Measurements from ENCODE around the gene SMURF1. TPM values are rescaled to one million over a fixed set of nuclear protein-coding genes. Genes with fewer than 3 reads are reported as not detected.

SMURF1 gene
- total and polyA plus RNA-seq, 2 of the 4 experiments (the other 2 are of a cell fraction), result 13.4 to 20.3 TPM

GRCh38 chr7:98993024-98993897, 150.6 kb downstream of the SMURF1 start (continued):
- no peak for TF ChIP-seq RFX5 (IDR thresholded peaks at IDR 0.05; ENCODE audit: low read depth, low read length)
- TF ChIP-seq SMC3 (IDR thresholded peaks at IDR 0.05; ENCODE audit: low read depth, low read length), result no peak

- no peak for ATAC-seq (ENCODE audit: low read depth)
- Histone ChIP-seq H3K4me1 (ENCODE audit: control insufficient read depth, insufficient read depth, low read length) (no peaks in the 10 kb centered on the region), H3K9me3 (ENCODE audit: control insufficient read depth, insufficient read depth, low read length) (no peaks in the 10 kb centered on the region), H3K27ac (ENCODE audit: insufficient read depth, low read length) (no peak overlapping the region), H3K9me1 (ENCODE audit: insufficient read depth, low read length) (peaks cover 2% of the 10 kb centered on the region; the same call in 1 of the 2 replicates), H3K23ac (ENCODE audit: low read depth, low read length) (no peak overlapping the region), H4K8ac (ENCODE audit: low read depth in 2 of 2, low read length in 2 of 2) (no peak overlapping the region), H2BK20ac (ENCODE audit: low read depth, low read length) (no peak overlapping the region), H2BK120ac (ENCODE audit: low read depth, low read length) (no peak overlapping the region), H3K27me3 (ENCODE audit: control insufficient read depth, insufficient read depth, low read length) (no peaks in the 10 kb centered on the region), H3K4me3 (ENCODE audit: insufficient read depth, low read depth, low read length) (no peak overlapping the region), H3K14ac (replicated peaks; ENCODE audit: low read depth, low read length) (no peak overlapping the region), H4K5ac (ENCODE audit: low read depth, low read length) (no peak overlapping the region), H3K56ac (ENCODE audit: extremely low read depth, insufficient read depth, low read length) (no peak overlapping the region), H2AFZ (replicated peaks; ENCODE audit: low read length, poor library complexity) (no peak overlapping the region), H3K4ac (ENCODE audit: low read depth, low read length) (no peak overlapping the region), H3K9ac (ENCODE audit: low read depth, low read length) (no peak overlapping the region), H4K20me1 (ENCODE audit: insufficient read depth, low read length) (no peaks in the 10 kb centered on the region), H2AK9ac (replicated peaks; ENCODE audit: low read depth, low read length, poor library complexity) (no peak overlapping the region), H2AK5ac (ENCODE audit: low read depth, low read length) (no peak overlapping the region), H3K36me3 (ENCODE audit: control insufficient read depth, insufficient read depth, low read length) (peaks cover 77% of the 10 kb centered on the region), H2BK5ac (ENCODE audit: low read depth, low read length, poor library complexity, severe bottlenecking) (no peak overlapping the region), H3K79me1 (ENCODE audit: low read depth in 1 of 2, low read length in 2 of 2) (peaks cover 3 to 9% of the 10 kb centered on the region in 2 experiments; a peak in 3 of 4 replicates), H3K4me2 (ENCODE audit: low read depth, low read length) (no peak overlapping the region), H4K91ac (ENCODE audit: insufficient read depth, low read depth, low read length) (no peak overlapping the region), H2BK15ac (ENCODE audit: low read depth, low read length) (no peak overlapping the region), H3K18ac (ENCODE audit: low read depth, low read length) (no peak overlapping the region)
- POLR2A ChIA-PET (ENCODE audit: unreplicated experiment), result no interaction called here
- TF ChIP-seq CEBPB (IDR thresholded peaks at IDR 0.05; ENCODE audit: low read depth, low read length) (no peak), MAZ (IDR thresholded peaks at IDR 0.05; ENCODE audit: borderline replicate concordance, low read depth, low read length) (no peak), FOS (IDR thresholded peaks at IDR 0.05; ENCODE audit: low read depth, low read length) (no peak), MXI1 (IDR thresholded peaks at IDR 0.05; ENCODE audit: borderline replicate concordance, low read depth, low read length) (no peak), MAFK (IDR thresholded peaks at IDR 0.05; ENCODE audit: low read depth, low read length) (no peak), SMC3 (IDR thresholded peaks at IDR 0.05; ENCODE audit: low read depth, low read length) (no peak), BHLHE40 (IDR thresholded peaks at IDR 0.05; ENCODE audit: low read depth, low read length) (no peak), RCOR1 (IDR thresholded peaks at IDR 0.05; ENCODE audit: insufficient replicate concordance, low read length) (no peak), RFX5 (IDR thresholded peaks at IDR 0.05; ENCODE audit: low read depth, low read length) (no peak), NFE2L2 (IDR thresholded peaks at IDR 0.05; ENCODE audit: low read depth, low read length) (no peak), USF2 (IDR thresholded peaks at IDR 0.05; ENCODE audit: low read depth, low read length) (no peak), POLR2A (IDR thresholded peaks at IDR 0.05; ENCODE audit: low read depth, low read length) (no peak), RAD21 (IDR thresholded peaks at IDR 0.05; ENCODE audit: low read length) (no peak)
- TF ChIP-seq, protein P1, sequence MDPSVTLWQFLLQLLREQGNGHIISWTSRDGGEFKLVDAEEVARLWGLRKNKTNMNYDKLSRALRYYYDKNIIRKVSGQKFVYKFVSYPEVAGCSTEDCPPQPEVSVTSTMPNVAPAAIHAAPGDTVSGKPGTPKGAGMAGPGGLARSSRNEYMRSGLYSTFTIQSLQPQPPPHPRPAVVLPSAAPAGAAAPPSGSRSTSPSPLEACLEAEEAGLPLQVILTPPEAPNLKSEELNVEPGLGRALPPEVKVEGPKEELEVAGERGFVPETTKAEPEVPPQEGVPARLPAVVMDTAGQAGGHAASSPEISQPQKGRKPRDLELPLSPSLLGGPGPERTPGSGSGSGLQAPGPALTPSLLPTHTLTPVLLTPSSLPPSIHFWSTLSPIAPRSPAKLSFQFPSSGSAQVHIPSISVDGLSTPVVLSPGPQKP (IDR thresholded peaks at IDR 0.05; ENCODE audit: borderline replicate concordance, low read depth, low read length), result no peak
- intact Hi-C loops (cut with micrococcal nuclease) (no loop called here), in situ Hi-C loops (cut with MboI; ENCODE audit: low sequenced_read_pairs) (no loop called here), dilution Hi-C loops (cut with HindIII; ENCODE audit: low sequenced_read_pairs, unreplicated experiment) (no loop called here)
- DNase-seq, result no peak
- no TSS peak for BruUV-seq (replicated peaks)
- 96% methylated on average over 9 of the region's 16 CpGs; no CpG with 5 or more reads in 1 of the 2 experiments for WGBS, 2 experiments (ENCODE audit: extremely low coverage in 2 of 2, insufficient read length in 1 of 2)
- CTCF ChIA-PET, result no interaction called here
Observed at GRCh38 chr7:98992076-98992475, 151.8 kb downstream of the SMURF1 start.
